CD4-positive, alpha-beta T cell treated with Interleukin-15 for 1 hour (primary cell): Measurements from ENCODE around the gene NDRG2.
A peak's percentile ranks its signal among the peaks of the same experiment; 100 is the strongest.

Source experiments
- DNase-seq: peaks from one replicate; pipeline ENCODE4 v3.0.0-alpha.2; 2020

Gene NDRG2

DNA sequence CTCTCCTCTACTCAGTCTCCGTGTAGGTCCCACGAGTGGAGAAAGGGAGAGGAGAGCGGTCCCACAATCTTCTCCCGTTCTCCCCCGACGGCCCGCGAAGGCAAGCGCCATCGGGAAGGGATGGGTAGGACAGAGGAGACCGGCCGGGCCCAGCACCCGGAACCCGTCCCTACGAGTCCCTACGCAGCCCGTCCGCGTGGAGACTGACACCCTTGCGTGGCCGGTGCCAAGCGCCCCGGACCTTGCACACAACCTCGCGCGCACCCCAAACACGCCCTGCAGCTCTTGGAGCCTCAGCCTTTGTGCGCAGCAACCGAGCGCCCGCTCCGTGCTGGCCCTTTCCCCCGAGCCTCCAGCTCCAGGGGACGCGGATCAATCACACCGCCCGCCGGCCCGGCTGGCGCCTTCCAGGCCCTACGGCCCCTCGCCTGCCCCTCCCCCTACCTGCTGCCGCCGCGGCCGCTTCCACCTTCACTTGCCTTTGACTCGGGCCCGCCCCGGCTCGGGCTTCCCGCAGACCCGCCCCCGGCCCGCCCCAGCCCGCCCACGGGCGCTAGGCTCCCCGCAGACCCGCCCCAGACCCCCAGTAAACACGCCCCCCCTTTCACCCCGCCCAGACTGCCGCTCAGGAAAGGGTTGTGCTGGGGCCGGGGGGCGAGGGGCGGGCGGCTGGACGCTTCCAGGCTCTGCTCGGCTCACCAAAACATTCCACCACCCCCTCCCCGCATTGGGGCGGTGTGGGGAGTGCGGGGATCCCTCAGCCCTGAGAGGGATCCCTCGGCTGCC lies at the start of gene NDRG2:
Gene NDRG2, minus strand, starts transcription at position 477 of the 786 bp plus-strand sequence. CDS start 1,746 bp downstream, outside the sequence.
- DNase-seq = peak; percentile 81

DNA sequence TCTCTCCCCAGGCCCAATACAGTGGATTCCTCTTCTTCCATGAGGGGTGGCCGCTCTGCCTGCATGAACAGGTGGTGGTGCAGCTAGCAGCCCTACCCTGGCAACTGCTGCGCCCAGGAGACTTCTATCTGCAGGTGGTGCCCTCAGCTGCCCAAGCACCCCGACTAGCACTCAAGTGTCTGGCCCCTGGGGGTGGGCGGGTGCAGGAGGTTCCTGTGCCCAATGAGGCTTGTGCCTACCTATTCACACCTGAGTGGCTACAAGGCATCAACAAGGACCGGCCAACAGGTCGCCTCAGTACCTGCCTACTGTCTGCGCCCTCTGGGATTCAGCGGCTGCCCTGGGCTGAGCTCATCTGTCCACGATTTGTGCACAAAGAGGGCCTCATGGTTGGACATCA lies 49.1 kb upstream of the NDRG2 start:
- no peak for DNase-seq

DNA sequence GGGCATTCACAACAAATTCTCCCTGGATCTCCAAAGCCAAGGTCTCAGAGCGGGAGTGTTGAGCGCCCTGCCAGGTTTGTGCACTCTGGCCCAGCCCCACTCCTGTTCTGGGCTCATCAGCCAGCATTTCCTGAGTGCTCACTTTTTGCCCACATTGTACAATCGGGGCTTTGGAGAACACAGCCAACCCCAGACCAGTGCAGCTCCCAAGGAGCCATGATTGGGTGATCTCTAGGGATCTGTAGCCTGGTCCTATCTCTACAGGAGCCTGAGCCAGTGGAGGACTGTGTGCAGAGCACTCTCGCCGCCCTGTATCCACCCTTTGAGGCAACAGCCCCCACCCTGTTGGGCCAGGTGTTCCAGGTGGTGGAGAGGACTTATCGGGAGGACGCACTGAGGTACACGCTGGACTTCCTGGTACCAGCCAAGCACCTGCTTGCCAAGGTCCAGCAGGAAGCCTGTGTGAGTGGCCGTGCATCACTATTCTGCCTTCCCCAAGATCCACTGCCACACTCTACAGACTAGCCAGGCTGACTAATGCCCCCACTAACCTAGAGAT lies 48.0 kb upstream of the NDRG2 start:
- DNase-seq = no peak

DNA sequence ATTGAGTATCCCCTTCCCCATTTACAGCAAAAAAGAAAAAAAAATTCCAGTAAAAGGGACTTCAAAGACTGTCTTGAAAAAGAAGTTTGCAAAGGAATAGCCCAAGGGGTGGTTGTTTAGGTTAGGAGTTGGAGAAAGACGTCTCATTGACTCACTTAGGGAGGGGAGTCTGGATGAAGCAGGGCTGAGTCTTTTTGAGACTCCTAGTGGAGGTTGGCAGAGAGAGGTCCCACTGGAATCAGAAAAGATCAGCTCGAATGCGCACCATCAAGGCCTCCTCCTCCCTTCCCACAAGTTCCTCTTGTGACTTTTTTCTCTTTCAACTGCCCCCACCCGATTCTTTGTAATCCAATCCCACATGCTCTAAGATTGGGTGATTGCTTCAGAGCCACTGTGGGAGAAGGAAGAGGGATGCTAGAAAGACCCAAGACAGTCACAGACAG lies 47.2 kb upstream of the NDRG2 start:
- peak; percentile 25 for DNase-seq

DNA sequence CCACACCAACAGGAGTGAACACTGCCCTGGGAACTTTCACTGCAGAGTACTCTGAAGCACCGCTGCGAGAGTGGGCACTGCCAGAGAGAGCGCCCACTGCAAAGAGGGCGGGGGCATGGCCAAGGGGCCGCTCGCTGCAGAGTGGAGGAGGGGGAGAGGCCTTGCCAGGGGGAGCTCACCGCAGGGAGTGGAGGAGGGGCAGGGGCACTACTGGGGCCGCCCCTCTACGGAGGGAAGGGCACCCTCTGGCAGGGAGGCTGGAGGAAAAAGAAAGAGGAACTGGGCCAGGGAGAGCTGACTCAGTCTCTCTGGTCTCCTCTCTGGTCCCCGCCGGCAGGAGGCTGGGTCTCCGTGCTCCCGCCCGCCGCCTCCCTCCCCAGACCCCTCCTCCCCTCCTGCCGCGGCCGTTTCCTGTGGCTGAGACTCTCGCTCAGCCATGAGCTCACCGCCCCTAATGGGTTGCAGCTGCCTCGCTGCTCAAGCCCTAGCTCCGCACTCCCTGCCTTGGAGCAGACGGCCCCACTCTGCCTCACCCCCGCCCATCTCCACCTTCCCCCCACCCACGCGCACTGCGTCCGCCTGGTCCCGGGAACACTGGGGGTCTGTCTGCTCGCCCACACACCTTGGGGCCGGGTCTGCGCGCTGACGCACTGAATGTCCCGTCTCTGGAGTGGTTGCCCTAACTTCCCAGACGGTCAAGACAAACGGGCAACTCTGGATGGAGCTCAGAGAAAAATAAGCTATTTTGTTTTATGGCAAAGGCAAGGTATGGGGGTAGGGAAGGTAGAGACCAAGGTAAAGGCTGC lies 46.6 kb upstream of the NDRG2 start:
- peak; percentile 81 for DNase-seq

DNA sequence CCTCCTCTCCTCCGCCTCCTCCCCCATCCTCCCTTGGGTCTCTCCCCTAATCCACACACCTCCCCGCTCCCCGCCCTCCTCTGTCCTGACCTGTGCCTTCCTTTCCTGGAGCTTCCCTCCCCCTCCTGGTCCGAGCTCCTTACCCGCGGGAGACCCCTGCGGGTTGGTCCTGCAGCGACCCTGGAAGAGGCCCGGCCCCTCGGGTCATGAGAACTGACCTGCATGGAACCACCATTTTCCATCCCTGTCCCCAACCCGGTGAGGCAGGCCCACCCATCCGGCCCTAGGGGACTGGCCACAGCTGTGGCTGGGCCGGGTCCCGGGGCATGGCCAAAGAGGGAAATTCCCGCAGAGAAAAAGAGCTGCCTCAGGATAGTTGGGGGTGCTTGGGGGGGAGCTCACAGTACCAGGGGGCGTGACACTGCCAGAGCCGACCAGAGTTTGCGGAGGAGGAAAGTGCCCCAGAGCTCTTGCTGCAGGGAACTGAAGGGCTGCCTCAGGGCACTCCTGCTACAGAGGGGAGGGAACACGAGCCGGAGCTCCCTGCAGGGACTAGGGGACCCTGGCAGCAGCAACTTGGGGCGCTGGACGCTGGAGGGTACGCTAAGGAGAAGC lies 45.9 kb upstream of the NDRG2 start:
- DNase-seq = peak; percentile 49

DNA sequence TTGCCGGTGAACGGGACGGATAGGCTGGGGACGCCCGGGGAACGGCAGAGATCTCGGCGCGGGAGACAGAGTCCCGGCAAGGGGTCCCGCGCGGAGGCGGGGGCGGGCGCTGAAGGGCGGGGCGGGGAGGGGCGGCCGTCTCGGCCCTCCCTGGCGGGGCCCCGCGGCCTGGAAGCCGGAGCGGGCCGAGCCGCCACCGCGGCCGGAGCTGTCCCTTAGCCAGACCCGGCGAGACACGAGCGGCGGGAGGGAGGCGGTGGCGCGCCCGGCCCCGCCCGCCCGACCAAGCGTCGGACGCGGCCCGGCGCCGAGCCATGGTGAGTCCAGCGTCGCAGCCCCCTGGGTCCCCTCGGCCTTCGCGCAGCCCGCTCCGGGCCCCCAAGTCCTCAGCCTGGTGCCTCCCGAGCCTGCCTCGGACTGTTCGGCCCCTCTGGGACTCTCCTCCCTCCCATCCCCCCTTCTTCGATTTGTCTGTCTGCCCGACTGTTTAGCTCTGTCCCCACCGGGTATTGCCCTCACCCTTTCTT lies 45.3 kb upstream of the NDRG2 start, which contains the start of gene ARHGEF40:
Gene ARHGEF40, plus strand, starts transcription at position 222 of the 527 bp plus-strand sequence. Its CDS starts 93 bp downstream, at position 315.
- no peak for DNase-seq

DNA sequence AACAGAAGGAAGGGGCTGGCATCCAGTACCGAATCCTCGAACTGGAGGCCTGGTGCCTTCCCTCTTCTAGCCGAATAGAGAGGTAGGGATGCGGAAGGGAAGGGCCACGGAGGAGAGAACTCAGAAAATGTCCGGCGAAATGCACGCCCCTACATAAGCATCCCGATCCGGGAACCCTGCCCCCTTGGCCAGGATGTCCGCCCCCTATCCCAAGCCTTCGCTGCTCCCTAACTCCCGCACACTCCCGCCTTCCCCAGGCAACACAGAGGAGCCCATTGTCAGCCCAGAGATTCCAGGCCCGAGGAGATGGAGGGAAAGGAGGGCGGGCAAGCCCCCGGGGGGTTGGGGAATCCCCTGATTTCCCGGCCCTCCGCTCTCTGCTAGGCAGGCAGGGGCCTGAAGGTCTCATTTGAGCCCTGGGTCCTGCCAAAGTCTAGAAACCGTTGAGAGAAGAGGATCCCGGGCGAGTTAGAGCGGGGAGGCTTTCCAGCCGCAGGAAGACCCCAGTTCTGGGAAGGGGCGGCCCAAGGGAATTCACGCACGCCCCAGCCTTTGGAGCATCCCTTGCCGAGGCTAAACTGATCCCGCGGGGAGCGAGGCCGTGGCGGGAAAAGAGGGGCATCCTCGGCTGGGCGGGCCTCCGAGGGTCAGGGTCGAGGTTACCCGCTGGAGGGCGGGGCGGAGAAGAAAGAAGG lies 44.7 kb upstream of the NDRG2 start:
- DNase-seq = no peak

DNA sequence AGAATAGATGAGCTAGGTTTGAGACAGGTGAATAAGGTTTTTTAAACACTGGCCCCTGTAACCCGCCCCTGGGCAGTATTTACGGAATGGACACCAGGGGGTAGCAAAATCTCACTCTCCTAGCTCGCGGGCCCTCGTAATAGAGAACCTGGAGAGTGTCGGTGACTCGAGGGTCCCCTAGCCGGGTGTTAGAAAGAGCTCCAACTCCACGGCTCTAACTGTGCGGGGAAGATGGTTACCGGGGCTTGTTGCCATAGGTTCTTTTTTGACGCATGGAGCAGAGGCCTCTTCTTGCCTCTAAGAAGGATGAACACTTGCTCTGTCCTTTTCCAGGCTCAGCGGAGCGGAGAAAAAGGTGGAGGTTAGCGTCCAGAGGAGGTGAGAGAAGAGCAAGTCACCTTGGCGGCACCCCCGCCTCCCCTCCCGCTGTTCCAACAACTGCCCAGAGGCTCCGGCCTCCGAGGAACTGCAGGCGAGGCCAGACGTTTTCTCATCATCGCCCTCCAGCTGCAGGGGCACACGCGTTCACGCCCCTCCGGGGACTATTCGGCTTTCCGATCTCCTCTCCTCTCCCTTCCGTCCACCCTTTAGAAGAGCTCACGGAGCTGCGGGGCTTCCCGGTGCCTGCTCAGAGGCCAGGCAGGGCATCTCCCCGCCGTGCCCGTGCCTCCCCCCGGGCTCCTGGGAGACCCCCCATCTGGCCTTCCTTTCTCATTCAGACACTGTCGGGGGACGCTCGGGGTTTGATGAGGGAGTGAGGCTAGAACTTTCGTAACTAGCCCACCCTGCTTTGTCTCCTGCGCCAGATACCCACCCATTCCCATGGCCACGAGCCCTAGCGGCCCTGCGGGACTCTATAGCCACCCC lies 43.9 kb upstream of the NDRG2 start:
- DNase-seq = peak; percentile 67

DNA sequence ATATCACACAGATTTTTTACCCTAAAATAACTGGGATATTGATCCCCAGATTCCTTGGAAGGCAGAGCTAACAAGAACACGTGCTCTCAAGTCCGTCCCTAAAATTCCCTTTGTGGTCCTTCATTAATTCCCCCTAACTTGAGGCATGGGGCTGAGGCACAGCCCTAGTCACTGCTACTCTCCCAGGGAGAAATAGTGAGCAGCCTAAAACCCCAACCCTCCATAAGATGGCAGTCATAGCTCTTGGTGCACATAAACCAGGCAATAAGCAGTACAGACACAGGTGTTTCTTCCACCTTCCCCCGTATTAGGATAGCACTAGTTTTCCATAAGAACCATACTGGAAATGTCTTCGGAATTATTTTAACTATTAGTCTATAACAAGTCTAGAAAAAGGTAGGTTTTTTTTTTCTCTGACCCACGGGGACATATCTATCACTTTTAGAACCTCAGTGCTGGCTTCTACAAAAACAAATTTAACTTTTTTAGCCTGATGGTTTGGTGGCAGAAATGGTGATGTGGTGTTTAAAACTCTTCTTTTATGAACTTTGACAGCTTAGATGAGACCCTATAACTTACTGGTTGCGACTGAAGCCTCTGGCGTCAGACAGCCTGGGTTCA lies 42.1 kb upstream of the NDRG2 start:
- no peak for DNase-seq

DNA sequence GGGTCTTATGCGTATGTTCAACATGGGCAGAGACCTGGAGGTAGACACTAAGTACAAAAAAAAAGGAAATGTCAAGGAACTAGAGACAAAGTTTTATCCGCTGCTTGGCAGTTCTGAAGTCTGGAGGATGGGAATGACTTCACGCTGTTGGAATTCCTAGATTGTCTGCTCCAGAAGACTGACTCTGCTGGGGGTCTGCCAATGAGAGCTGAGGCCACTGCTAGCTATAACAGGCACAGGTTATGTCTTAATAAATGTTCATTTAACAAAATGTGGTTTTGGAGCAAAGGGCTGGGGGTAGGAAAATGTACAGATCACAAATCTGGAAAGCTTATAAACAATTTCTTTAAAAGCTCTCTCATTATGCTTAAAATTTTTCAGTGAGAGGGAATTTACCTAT lies 38.6 kb upstream of the NDRG2 start:
- DNase-seq = no peak

DNA sequence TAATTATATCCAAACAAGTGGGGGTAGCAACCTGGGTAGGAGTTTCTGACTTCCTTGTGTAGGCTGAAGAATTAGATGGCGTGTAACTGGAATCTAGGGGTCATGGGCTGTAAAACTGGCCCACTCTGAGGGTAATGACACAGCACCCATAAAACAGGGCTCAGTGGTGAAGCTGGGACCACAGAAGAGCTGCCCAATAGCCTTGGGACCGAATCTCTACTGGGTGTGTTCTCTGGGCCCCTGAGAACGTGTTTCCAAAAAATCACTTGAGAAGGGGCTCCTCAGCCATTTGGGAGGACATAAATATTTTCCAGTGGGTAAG lies 36.4 kb upstream of the NDRG2 start:
- no peak for DNase-seq

DNA sequence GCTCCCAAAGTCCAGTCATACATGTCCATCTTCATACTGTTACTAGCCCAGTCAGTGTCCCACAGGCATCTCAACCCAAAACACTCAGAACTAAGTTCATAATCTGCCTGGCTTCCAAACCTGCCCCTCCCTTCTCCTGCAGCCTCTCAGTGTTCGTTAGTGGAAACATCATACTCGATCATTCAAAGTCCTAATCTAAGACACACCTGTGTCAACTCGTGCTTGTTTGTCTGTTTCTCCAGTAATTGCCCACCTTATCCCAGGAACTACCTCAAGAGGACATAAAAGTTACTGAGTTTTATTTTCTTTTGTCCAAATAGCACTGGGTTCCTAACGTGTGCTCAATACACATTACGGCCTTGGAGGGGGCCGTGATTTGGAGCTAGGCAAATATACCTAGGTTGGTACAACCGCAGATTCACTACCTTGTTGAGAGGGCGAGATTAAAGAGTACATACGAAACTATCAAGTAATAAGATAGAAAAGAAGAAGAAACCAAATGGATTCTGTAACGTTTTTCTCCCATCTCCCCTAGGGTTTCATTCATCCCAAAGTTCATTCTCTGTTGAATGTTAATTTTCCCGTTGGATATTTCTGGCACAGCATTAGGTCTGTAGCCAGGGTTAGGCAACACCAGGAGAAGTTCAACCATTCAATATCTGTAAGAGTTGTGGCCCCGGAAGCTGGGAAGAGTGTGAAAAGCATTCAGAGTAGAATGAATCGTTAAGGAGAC lies 35.9 kb upstream of the NDRG2 start:
- DNase-seq = no peak

DNA sequence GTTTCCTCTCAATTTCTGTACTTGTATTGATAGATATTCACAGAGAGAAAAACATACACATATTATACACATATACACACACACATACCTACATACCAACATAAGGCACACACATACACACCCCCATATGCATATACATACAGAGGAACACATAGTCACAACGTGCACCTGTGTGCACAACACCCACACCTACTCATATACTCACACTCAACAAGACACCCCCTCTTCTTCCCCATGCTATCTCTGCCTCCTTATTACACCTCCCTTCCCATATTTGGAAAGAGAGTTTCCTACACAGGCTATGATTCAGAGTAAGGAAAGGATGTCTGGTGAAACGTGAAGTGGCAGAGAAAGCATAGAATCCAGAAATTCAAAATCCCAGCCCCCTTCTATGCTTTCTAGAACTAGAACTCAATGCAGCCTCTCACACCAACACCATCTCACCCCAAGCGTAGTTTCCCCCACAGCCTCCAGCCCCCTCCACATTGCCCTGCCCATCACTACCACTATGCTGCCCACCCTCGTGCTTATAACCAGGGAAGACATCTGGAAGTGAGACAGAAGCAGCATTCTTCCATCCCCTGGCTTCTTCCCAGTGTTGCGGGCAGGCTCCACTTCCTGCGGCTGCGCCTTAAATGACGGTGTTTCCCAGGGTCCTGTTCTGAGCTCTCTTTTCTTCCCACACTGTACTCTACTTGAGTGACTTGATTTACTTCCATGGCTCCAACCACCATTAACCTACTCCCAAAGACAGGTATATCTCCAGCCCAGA lies 35.2 kb upstream of the NDRG2 start:
- no peak for DNase-seq

DNA sequence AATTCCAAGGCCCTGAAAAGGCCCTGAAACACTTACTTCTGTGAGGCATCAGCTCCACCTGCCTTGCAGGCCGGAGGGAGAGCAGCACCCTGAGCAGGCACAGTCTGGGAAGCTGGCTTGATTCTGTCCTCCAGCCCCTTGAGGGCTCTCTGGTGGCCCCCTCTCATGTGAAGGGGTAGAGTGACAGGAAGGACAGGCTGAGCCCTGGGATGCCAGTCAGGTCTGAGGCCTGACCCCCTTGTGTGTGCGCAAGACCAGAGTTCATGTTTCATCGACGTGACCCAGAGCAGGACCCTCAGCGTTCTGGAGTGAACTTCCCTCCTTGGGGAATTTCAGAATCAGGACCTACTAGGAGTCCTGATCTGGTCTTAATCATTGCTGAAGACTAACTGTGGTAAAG lies 34.0 kb upstream of the NDRG2 start:
- DNase-seq = no peak

DNA sequence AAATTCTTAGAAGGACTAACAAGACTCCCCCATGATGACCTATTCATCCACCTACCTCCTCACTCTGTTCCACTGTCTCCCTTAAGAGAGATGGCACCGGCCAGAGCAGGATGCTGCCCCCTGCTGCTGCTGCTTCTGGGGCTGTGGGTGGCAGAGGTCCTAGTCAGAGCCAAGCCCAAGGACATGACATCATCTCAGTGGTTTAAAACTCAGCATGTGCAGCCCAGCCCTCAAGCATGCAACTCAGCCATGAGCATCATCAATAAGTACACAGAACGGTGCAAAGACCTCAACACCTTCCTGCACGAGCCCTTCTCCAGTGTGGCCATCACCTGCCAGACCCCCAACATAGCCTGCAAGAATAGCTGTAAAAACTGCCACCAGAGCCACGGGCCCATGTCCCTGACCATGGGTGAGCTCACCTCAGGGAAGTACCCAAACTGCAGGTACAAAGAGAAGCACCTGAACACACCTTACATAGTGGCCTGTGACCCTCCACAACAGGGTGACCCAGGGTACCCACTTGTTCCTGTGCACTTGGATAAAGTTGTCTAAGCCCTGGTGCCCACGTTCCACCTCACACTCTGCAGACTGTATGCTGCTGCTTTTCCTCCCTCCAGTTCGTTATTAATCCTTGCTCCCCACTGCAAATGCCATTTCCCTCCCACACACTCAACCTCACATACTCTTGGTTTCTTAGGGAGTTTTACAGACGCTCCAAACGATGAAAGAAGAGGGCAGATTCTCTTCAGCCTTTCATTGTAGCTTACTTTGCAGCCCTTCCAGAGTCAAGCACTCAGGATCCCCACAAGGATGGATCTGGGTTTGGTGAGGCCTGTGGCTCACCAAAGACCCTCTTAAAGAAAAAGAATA lies 33.2 kb upstream of the NDRG2 start, which contains the start of gene RNASE8:
Gene RNASE8, plus strand, starts transcription at position 20 of the 873 bp plus-strand sequence. Its CDS starts 71 bp downstream, at position 91.
- no peak for DNase-seq

DNA sequence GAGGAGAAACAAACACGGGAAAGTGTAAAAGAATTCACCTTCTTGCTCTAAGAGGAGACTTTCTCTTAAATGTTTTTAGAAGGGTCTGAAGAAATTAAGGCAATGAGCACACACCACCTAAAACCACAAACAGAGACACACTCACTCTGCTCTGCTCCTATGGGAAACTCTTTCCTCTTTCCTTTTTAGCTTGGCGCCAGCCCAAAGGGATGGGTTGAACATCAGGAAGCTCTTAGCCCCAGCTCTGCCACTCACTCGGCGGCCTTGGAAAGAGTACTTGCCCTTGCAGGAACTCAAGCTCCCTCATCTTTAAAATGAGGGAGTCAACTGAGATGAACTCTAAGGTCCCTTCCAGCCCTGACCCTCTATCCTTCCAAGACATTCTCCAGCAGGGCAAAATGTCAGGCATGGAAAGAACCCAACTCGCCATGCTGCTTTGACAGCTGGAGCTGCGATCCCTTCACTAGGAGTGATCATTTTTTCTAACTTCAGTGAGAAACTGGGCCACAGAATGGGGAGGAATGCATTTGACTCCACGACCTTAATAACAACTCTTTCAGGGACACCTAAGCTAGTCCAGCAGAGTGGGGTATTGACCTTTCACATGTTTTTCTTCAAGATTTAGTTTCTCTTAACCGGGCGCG lies 31.8 kb upstream of the NDRG2 start:
- no peak for DNase-seq
